Activated CD4-positive, CD25-positive, alpha-beta regulatory T cell treated with anti-CD3 and anti-CD28 coated beads, Interleukin-2, amount 50 U/mL, for 72 hours (primary cell): ENCODE data around the gene NDUFAF8.

Experiments used
- DNase-seq: peaks from one replicate; pipeline ENCODE4 v3.0.0; 2021

NDUFAF8 gene

GRCh38 chr17:81277946-81278693 lies 39.0 kb downstream of the NDUFAF8 start:
- no peak for DNase-seq

- DNase-seq: no peak
Measured at GRCh38 chr17:81278831-81279230, 39.7 kb downstream of the NDUFAF8 start.

- DNase-seq: no peak
Measured at GRCh38 chr17:81279278-81280275, 40.5 kb downstream of the NDUFAF8 start.

GRCh38 chr17:81280571-81280970 lies 41.5 kb downstream of the NDUFAF8 start:
- DNase-seq: no peak

- DNase-seq: no peak
Measured at GRCh38 chr17:81282141-81282540, 43.0 kb downstream of the NDUFAF8 start.

- no peak for DNase-seq
Measured at GRCh38 chr17:81282876-81283275, 43.8 kb downstream of the NDUFAF8 start.

GRCh38 chr17:81285179-81285878 lies 46.2 kb downstream of the NDUFAF8 start:
- DNase-seq: peak; percentile 70

- DNase-seq: no peak
Measured at GRCh38 chr17:81285894-81286293, 46.8 kb downstream of the NDUFAF8 start.

- DNase-seq: no peak
Measured at GRCh38 chr17:81286491-81287145, 47.5 kb downstream of the NDUFAF8 start.

GRCh38 chr17:81287152-81287551 lies 48.0 kb downstream of the NDUFAF8 start:
- no peak for DNase-seq

GRCh38 chr17:81287741-81288430 lies 48.8 kb downstream of the NDUFAF8 start:
- DNase-seq: no peak

- no peak for DNase-seq
Measured at GRCh38 chr17:81288715-81289114, 49.6 kb downstream of the NDUFAF8 start.

- no peak for DNase-seq
Measured at GRCh38 chr17:81289627-81290026, 50.5 kb downstream of the NDUFAF8 start.

GRCh38 chr17:81290230-81290629 lies 51.1 kb downstream of the NDUFAF8 start:
- no peak for DNase-seq
